Measurements from ENCODE around the gene CT45A8. TPM values are rescaled to one million over a fixed set of nuclear protein-coding genes. Genes with fewer than 3 reads are reported as not detected.
"Not testable (repeated sequence)": the region's sequence is repeated elsewhere in the genome, so short reads cannot be mapped to it uniquely, and the experiment has no call there.

The CT45A8 gene
- total RNA-seq, 1 experiment from 2014 or later = not detected

GRCh38 chrX:135890087-135890585 is 35.8 kb upstream of the CT45A8 start:
- Histone ChIP-seq H3K27ac (ENCODE audit: low read length) (no peak overlapping the region), H3K9ac (ENCODE audit: low read length) (no peak overlapping the region), H3K27me3 (ENCODE audit: low read length) (peaks cover 10% of the 10 kb centered on the region), H3K9me3 (ENCODE audit: low read length) (no peaks in the 10 kb centered on the region), H3K9me2 (replicated peaks; ENCODE audit: low read length) (no peaks in the 10 kb centered on the region), H3K4me1 (ENCODE audit: insufficient read depth, low read length) (no peaks in the 10 kb centered on the region), H3F3A (ENCODE audit: low read length, unreplicated experiment) (no peaks in the 10 kb centered on the region), H4K20me1 (ENCODE audit: low read length) (no peaks in the 10 kb centered on the region), H3K4me3 (ENCODE audit: low read length) (no peak overlapping the region), H2AFZ (ENCODE audit: low read length) (no peak overlapping the region), H3K4me2 (ENCODE audit: low read length) (no peak overlapping the region), H3K79me2 (ENCODE audit: low read length) (no peaks in the 10 kb centered on the region), H3K36me3 (ENCODE audit: low read depth, low read length) (no peaks in the 10 kb centered on the region)
- ChIA-PET CTCF (no interaction called here), POLR2A (ENCODE audit: unreplicated experiment) (no interaction called here)
- intact Hi-C loops (cut with micrococcal nuclease) = no loop called here
- no peak for DNase-seq
- TF ChIP-seq EZH2 (IDR thresholded peaks at IDR 0.05; ENCODE audit: low read length, unreplicated experiment) (no peak), EZH2phosphoT487 (IDR thresholded peaks at IDR 0.05; ENCODE audit: borderline replicate concordance, low read length) (no peak), CTCF (conservative IDR thresholded peaks at IDR 0.05; ENCODE audit: low read depth, low read length) (no peak)
- BruUV-seq (replicated peaks) = no TSS peak
- ATAC-seq = no peak

DNA sequence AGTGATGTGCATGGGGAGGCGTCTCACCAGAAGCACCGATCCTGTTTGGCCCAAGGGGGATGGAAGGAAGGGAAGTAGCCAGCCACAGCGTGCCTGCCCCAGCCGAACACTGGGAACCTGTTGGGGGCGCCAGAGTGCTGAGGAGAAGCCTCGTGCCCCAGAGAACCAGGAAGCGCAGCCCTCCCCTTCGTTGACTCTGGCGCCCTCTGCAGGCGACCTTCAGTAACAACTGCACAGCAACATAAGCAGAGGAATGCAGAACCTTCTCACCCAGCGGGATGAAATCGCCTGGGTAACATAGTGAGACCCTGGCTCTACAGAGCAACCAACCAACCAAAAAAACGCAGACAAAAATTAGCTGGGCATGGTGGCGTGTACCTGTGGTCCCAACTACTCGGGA is 34.6 kb upstream of the CT45A8 start:
- H3K4me3 ChIP-seq (ENCODE audit: low read length); H3K4me1 ChIP-seq (ENCODE audit: insufficient read depth, low read length); H3K27ac ChIP-seq (ENCODE audit: low read length); POLR2A ChIA-PET (ENCODE audit: unreplicated experiment); H3K9me3 ChIP-seq (ENCODE audit: low read length); H3K79me2 ChIP-seq (ENCODE audit: low read length); H3K9me2 ChIP-seq (replicated peaks; ENCODE audit: low read length); H2AFZ ChIP-seq (ENCODE audit: low read length); CTCF ChIA-PET; H3K36me3 ChIP-seq (ENCODE audit: low read depth, low read length); H3K27me3 ChIP-seq (ENCODE audit: low read length); H3F3A ChIP-seq (ENCODE audit: low read length, unreplicated experiment); H3K9ac ChIP-seq (ENCODE audit: low read length); H3K4me2 ChIP-seq (ENCODE audit: low read length); BruUV-seq (replicated peaks); ATAC-seq; intact Hi-C loops (cut with micrococcal nuclease); H4K20me1 ChIP-seq (ENCODE audit: low read length): not testable (repeated sequence)
- peak; percentile 23 for DNase-seq
- TF ChIP-seq CTCF (conservative IDR thresholded peaks at IDR 0.05; ENCODE audit: low read depth, low read length) = peak; percentile 49

- POLR2A ChIA-PET (ENCODE audit: unreplicated experiment); CTCF ChIA-PET; H3F3A ChIP-seq (ENCODE audit: low read length, unreplicated experiment): not testable (repeated sequence)
Observed at GRCh38 chrX:135888230-135888629, 33.9 kb upstream of the CT45A8 start.

GRCh38 chrX:135882741-135883140 is 28.4 kb upstream of the CT45A8 start:
- intact Hi-C loops (cut with micrococcal nuclease); H3K79me2 ChIP-seq (ENCODE audit: low read length); H4K20me1 ChIP-seq (ENCODE audit: low read length); ATAC-seq; H3K9me2 ChIP-seq (replicated peaks; ENCODE audit: low read length); H3K4me3 ChIP-seq (ENCODE audit: low read length); H3K4me1 ChIP-seq (ENCODE audit: insufficient read depth, low read length); POLR2A ChIA-PET (ENCODE audit: unreplicated experiment); H3K27me3 ChIP-seq (ENCODE audit: low read length); DNase-seq; H3K9me3 ChIP-seq (ENCODE audit: low read length); H2AFZ ChIP-seq (ENCODE audit: low read length); H3K27ac ChIP-seq (ENCODE audit: low read length); CTCF ChIA-PET; BruUV-seq (replicated peaks); H3K4me2 ChIP-seq (ENCODE audit: low read length); H3K9ac ChIP-seq (ENCODE audit: low read length); H3F3A ChIP-seq (ENCODE audit: low read length, unreplicated experiment); H3K36me3 ChIP-seq (ENCODE audit: low read depth, low read length): not testable (repeated sequence)

More at GRCh38 chrX:135888230-135888629, 33.9 kb upstream of the CT45A8 start:
- H3K9me3 ChIP-seq (ENCODE audit: low read length); H3K36me3 ChIP-seq (ENCODE audit: low read depth, low read length); DNase-seq; H3K4me3 ChIP-seq (ENCODE audit: low read length); H3K4me1 ChIP-seq (ENCODE audit: insufficient read depth, low read length); H2AFZ ChIP-seq (ENCODE audit: low read length); intact Hi-C loops (cut with micrococcal nuclease); BruUV-seq (replicated peaks); H3K9ac ChIP-seq (ENCODE audit: low read length); H4K20me1 ChIP-seq (ENCODE audit: low read length); H3K9me2 ChIP-seq (replicated peaks; ENCODE audit: low read length); H3K4me2 ChIP-seq (ENCODE audit: low read length); H3K27me3 ChIP-seq (ENCODE audit: low read length); H3K79me2 ChIP-seq (ENCODE audit: low read length); ATAC-seq; H3K27ac ChIP-seq (ENCODE audit: low read length): not testable (repeated sequence)

GRCh38 chrX:135871712-135872111 is 17.4 kb upstream of the CT45A8 start, which contains the start of gene CT45A9:
Gene CT45A9, minus strand, starts transcription at chrX:135871812. Its CDS starts 3,751 bp downstream, at chrX:135868061.
- H3K9me2 ChIP-seq (replicated peaks; ENCODE audit: low read length); BruUV-seq (replicated peaks); intact Hi-C loops (cut with micrococcal nuclease); H3K9ac ChIP-seq (ENCODE audit: low read length); H2AFZ ChIP-seq (ENCODE audit: low read length); H3K9me3 ChIP-seq (ENCODE audit: low read length); H4K20me1 ChIP-seq (ENCODE audit: low read length); H3K27ac ChIP-seq (ENCODE audit: low read length); H3K27me3 ChIP-seq (ENCODE audit: low read length); H3K4me1 ChIP-seq (ENCODE audit: insufficient read depth, low read length); DNase-seq; POLR2A ChIA-PET (ENCODE audit: unreplicated experiment); CTCF ChIA-PET; H3K79me2 ChIP-seq (ENCODE audit: low read length); H3K4me3 ChIP-seq (ENCODE audit: low read length); H3K36me3 ChIP-seq (ENCODE audit: low read depth, low read length); H3K4me2 ChIP-seq (ENCODE audit: low read length); H3F3A ChIP-seq (ENCODE audit: low read length, unreplicated experiment); ATAC-seq: not testable (repeated sequence)
